HG02623 (cell line): ENCODE results near the gene CABLES2.

Source experiments
- ATAC-seq: cut with Tn5 transposase; IDR thresholded peaks from one replicate; pipeline ENCODE4 v1.9.1; 2021; ENCODE audit warnings: moderate library complexity; ENCODE audit not compliant: unreplicated experiment

Gene CABLES2

DNA sequence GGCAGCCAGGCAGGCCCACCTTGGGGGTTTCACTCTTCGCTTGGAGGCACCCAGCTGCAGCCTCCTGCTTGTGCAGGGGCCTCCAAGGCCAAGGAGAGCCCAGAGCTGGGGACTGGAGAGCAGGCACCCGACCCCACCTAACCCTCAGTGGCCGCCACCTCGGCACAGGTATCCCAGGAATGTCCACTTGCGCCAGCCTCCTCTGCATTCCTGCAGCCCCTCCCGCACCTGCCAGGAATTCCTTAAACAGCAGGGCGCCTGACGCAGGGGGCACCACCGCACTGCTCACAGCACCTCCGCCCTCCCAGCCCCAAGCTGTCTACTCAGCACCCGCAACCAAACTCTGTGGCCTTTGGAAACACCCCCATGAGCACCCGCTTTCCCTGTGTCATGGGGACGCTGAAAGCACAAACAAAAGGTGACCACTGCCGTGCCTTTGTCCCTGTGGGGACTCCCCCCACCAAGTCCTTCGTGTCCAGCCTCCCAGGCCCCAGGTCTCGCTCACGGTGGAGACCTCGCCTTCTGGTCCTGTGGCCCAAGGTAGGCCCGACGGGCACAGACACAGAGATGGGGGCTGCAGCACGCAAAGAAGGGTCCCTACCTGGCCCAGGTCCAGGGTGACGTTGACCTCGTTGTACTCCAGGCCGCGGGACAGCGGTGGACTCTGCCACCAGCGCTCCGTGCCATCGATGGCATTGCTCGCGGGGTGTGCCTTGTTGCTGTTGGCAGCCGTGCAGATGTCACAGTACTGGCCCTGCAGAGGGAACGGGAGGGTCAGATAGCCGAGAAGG, 45.1 kb downstream of the CABLES2 start:
- ATAC-seq = no peak

DNA sequence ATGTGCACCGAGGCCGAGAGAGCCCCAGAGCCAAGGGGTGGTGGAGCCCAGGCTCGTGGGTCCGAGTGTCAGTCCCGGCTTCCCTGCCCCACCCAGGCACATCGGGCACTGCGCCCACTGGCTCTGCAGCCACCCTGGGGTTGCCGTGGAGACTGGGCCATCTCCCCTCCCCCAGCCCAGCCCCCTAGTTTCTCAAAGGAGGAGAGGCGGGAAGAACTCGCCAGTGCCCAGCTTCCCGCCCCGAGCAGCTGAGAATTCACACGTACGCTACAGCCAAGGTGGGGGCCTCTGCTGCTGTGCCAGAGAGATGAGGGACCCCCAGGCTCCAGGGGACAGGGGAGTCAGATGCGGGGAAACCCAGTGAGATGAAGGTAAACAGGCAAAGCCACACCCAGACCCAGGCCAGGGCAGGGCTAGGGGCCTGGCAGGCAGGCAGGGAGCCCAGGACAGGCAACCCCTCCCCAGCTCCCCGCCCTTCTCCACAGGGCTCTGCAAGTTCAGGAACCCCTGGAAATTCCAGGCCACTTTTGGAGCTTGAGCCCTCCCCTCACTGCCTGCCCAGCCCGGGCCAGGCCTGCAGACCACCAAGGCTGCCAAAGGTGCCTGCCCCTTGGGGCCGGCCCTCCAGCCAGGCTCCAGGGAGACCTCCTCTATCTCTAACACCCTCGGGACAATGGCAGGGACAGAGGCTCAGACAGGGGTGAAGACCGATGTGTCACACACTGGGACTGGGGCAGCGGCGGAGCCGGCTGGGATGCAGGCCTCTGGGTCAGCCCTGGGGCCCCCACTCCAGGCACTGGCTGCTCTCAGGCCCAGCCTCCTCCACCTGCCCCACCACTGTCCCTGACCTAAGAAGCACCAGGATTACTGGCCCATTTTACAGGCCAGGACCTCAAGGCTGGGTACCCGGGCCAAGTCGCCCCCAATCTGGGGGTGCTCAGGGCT, 46.0 kb downstream of the CABLES2 start:
- no peak for ATAC-seq

DNA sequence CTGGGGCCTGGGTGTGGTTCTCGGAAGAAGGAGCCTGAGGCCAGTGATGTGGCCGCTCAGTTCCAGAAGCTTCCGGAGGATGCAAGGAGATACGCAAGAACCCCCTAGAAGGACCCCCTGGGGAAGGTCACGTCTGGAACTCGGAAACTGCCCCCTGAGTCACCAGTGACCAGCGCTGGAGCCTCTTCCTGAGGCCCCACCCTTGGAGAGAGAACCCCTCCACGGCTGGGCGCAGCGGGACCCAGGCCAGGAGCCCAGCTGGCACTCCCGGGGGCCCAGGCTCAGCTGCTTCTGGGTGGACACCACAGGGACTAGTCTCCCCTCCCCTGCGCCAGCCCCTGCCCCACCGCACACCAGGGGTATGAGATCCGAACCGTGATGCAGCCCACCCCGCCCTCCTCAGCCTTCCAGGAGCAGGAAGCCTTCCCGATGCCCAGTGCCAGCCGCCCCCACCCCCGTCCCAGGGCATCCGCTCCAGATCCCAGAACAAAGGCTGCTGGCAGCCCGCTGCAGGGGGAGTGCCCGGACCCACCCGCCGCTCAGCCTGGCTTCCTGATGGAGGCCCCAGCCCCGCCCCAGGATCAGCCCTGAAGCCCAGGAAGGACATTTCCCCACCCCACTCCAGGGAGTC, 47.5 kb downstream of the CABLES2 start:
- no peak for ATAC-seq

GRCh38 chr20:62359043-62359490, 48.0 kb downstream of the CABLES2 start:
- no peak for ATAC-seq

GRCh38 chr20:62358171-62359042, 48.7 kb downstream of the CABLES2 start:
- ATAC-seq = no peak

- no peak for ATAC-seq
Observed at GRCh38 chr20:62357681-62358080, 49.4 kb downstream of the CABLES2 start.

GRCh38 chr20:62357187-62357667, 49.9 kb downstream of the CABLES2 start:
- no peak for ATAC-seq

DNA sequence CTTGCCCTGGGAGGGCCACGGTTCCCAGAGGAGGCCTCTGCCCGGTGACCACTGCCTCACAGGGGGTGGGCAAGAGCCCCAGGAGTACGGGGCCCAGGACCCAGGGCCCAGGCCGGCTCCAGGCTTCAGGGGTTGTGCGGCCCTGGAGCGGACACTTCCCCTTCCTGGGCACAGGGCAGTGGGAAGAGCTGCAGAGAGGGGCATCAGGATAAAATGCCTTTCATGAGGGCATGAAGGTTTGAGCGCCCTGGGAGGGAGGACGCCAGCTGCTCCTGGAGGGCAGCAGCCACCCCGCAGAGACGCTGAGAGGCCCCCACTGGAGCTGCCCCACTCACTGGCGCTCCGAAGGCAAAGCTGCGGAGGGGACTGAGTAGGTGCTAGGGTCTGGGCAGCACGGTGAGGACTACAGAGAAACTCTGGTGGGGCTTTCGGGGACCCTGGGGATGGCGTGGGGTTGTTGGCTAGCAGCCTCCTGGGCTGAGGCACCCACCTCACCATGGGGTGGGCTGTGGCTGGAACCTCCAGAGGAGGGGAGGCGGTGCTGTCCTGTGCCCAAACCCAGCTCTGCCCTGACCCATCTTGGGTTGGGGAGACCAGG, 50.4 kb downstream of the CABLES2 start:
- ATAC-seq = no peak

GRCh38 chr20:62355878-62356588, 51.1 kb downstream of the CABLES2 start:
- no peak for ATAC-seq

DNA sequence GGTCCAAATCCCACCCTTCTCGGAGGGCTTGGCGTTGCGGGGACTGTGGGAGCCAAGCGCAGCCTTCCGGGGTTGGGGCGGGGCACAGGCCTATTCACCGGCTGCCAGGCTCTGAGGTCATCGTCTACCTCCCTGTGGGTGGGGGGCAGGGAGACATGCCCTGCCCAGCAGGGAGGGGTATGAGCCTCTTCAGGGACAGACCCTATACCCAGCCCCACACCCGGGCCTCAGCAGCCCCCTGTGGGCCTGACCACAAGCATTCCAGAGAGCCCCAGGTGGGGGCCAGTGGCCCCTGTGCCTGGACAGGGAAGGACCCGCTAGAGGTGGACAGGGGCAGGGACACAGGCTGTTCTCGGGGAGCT, 51.6 kb downstream of the CABLES2 start:
- no peak for ATAC-seq

DNA sequence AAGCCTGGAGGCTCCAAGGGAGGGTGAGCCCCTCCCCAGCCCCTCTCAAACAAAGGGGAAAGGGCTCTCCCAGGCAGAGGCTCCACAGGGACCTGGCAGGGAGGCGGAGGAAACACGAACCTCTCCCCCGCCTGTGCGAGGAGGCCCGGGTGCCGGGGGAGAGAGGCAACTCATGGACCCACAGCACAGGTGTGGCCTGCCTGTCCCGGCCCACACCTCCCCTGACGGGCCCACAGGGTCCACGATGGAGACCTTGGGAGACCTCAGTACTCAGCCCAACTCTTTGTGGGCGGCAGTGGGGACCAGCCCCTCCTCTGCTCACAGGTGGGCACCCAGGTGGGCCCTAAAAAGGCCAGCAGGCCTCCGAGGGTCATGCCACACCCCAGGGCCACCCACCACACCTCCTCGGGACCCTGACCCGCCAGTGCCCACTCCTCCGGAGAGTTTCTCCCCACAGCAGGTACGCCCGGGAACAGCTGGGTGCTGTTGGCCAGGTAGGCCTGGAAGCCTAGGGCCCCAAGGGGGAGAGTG, 52.2 kb downstream of the CABLES2 start:
- ATAC-seq = no peak

DNA sequence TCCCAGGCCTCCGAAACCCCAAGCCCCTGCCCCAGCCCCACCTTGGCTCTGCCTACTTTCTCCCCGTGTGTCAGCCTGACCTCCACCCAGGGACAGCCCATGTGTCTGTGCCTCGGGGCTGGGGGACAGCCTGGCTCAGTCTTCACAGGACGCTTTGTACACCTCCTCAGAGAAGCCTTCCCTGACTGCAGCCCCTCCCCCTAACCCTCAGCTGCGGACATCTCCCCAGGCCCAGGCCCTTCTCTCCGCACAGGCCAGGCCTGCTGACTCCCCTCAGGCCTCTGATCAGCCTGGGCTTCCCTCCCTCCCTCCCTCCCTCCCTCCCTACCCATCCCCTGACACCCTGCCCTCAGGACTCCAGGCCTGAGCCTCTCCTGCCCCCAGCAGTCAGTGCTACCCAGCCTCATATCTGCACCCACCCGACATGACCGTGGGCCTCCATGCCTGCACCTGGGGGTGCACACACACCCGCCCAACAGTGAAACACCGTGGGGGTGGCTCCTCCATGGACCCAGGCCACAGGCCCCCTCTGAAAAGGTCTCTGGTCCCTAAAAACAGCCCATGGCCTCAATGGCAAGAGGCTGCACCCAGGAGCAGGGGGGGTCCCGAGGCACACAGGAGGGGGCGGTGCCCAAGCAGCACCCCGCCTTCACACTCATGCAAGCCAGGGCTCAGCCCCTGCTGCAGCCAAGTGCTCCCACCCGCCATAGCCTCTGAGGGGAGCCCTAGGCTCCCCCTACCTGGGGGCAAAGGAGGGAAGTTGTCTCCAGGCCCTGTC, 52.9 kb downstream of the CABLES2 start:
- ATAC-seq = no peak

- ATAC-seq = no peak
Observed at GRCh38 chr20:62353289-62354030, 53.6 kb downstream of the CABLES2 start.

GRCh38 chr20:62352402-62353288, 54.4 kb downstream of the CABLES2 start:
- no peak for ATAC-seq

DNA sequence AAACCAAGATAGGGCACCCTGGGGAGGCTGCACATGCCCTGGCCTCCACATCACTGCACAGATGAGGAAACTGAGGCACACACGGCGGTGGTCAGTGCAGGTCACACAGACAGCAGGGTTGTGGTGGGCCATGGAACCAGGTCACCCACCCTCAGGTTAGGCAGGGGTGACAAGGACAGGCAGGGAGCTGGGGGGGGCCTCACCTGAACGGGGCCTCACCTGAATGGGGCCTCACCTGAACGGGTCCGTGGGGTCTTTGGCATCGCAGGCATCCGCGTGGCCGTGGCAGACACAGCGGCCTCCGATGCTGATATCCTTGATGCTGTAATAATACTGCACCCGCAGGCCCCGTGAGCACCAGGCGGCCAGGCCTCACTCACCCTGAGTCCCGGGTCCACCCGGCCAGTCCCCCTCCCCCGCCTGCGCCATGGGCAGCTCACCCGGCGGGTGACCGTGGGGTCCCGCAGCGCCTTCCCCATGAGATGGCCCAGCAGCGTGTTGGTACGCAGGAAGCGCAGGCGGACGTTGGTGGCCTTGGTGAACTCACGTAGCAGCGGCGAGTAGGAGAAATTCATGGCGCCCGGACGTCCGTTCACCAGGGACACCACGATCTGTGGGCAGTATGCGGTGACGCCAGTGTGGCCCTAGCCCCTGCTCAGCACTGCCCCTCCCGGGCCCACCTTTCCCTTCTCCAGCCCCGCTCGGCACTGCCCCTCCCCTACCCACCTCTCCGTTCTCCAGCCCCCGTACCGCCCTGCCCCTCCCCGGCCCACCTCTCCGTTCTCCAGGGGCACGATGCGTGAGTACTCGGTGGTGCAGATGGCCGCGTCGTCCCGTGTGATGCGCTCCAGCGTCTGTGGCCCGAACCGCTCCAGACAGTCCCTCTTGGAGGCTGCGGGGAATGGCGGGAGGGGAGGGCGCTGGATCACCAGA, 55.4 kb downstream of the CABLES2 start:
- no peak for ATAC-seq
